K562 (cell line): ENCODE results near the gene NRXN2. TPM values are rescaled to one million over a fixed set of nuclear protein-coding genes. Genes with fewer than 3 reads are reported as not detected.

ENCODE experiments used
- MTA2 ChIP-seq: fragments of 450-650 bp; IDR thresholded peaks from 2 replicates; pipeline ENCODE4 v1.6.1; 2016; ENCODE audit warnings: low read depth
- MTA3 ChIP-seq: fragments of 450-650 bp; formaldehyde crosslinking; IDR thresholded peaks from 2 replicates; pipeline ENCODE4 v1.6.1; 2017; ENCODE audit warnings: mild to moderate bottlenecking, borderline replicate concordance
- polyA plus RNA-seq, 8 experiments: library from polyadenylated mRNA; depleted of rRNA in 4 of 8; stranded (reverse) in 5 of 8; unstranded in 3 of 8; fragments of >200 nt; fragmentation: Nextera tagmentation in 2 of 8; fragmentation: Illumina TruSeq in 1 of 8; extraction: Ambion mirVana in 2 of 8; extraction: Trizol in 1 of 8; gene quantifications; 2 replicates each; pipeline versions ENCODE4 v1.2.1 to v1.2.3, GENCODE V29; 2011 to 2014; ENCODE audit warnings: inconsistent platforms in 1 of 8, missing spikeins in 1 of 8
- total RNA-seq, 7 experiments: library from RNA; depleted of rRNA in 6 of 7; stranded (reverse); fragments of >200 nt in 6 of 7; fragmentation: Illumina TruSeq in 2 of 7; extraction: Trizol in 2 of 7; gene quantifications; 2 replicates each; pipeline versions ENCODE4 v1.2.1 to v1.2.3, GENCODE V29; 2011 to 2021; ENCODE audit warnings: low replicate concordance in 1 of 7
- TF ChIP-seq, protein P1 (sequence below), 2 experiments: IDR thresholded peaks; 2 replicates each; pipeline ENCODE4 v1.6.1; 2011; ENCODE audit warnings: borderline replicate concordance in 1 of 2, control low read depth in 1 of 2, low read depth in 1 of 2, low read length in 1 of 2, mild to moderate bottlenecking in 1 of 2, mixed read lengths in 1 of 2, moderate library complexity in 1 of 2; ENCODE audit not compliant: insufficient read depth in 1 of 2, insufficient read length in 1 of 2, poor library complexity in 1 of 2, severe bottlenecking in 1 of 2; ENCODE audit errors: extremely low read depth in 1 of 2
- TF ChIP-seq, protein P2 (sequence below): fragments of 250-450 bp; sonication (Bioruptor Pico); IDR thresholded peaks from 2 replicates; pipeline ENCODE4 v1.8.0; 2022; ENCODE audit warnings: inconsistent platforms
- TF ChIP-seq, protein P3 (sequence below), 2 experiments: fragments of 450-650 bp; formaldehyde crosslinking in 1 of 2; IDR thresholded peaks; 2 replicates each; pipeline versions ENCODE4 v1.4.0 to v1.6.1; 2014 to 2020; ENCODE audit warnings: mild to moderate bottlenecking in 2 of 2, borderline replicate concordance in 1 of 2, low read depth in 1 of 2

Gene NRXN2
- total and polyA plus RNA-seq, 9 of the 15 experiments (the other 6 are each of a cell fraction or from before 2014, with no cell fraction given) = 0.07 to 0.47 (median 0.15) TPM; not detected in 4

DNA sequence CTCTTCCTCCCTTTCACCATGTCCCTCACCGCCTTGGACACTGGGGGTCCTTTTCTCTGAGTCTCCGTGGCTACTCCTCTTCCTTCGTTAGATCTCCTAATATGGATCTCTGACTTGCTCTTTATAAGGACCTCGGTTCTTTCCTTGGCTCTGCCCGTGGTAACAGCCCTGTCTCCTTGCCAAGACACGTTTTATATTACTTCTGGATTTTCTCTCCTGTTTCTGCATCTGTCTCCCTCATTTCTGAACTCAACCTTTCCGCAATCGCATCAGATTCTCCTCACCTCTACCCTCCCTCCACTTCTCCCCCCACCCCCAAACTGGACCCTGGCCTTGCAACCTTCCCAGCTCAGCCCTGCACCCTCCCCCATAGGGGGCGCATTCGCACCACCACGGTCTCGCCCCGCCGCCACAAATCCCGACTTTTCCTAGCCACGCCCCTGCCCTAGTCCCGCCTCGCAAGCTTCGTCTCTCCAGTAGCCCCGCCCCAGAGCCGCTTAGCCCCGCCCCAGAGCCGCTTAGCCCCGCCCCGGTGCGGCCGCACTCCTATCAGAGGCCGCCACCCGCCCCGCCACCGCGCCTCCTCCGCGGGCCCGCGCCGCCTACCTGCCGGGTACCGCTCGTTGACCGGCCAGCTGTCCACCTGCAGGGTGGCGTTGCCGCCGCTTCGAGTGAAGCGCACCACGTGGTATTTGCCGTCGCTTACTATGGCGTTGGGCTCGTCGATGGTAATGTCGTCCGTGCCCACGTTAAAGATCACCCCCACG is 93.0 kb downstream of the NRXN2 start (continued):
- TF ChIP-seq, protein P1, sequence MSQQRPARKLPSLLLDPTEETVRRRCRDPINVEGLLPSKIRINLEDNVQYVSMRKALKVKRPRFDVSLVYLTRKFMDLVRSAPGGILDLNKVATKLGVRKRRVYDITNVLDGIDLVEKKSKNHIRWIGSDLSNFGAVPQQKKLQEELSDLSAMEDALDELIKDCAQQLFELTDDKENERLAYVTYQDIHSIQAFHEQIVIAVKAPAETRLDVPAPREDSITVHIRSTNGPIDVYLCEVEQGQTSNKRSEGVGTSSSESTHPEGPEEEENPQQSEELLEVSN (IDR thresholded peaks at IDR 0.05; ENCODE audit: borderline replicate concordance in 1 of 2, extremely low read depth in 1 of 2, insufficient read depth in 1 of 2, insufficient read length in 1 of 2, low read depth in 1 of 2, low read length in 1 of 2, poor library complexity in 1 of 2, severe bottlenecking in 1 of 2) = peak; percentile 88 to 90
- TF ChIP-seq MTA3 (0 out of 2 replicates have a peak, but pooled peaks have one; percentile 50), MTA2 (0 out of 2 replicates have a peak, but pooled peaks have one; percentile 7)
- TF ChIP-seq, protein P2, sequence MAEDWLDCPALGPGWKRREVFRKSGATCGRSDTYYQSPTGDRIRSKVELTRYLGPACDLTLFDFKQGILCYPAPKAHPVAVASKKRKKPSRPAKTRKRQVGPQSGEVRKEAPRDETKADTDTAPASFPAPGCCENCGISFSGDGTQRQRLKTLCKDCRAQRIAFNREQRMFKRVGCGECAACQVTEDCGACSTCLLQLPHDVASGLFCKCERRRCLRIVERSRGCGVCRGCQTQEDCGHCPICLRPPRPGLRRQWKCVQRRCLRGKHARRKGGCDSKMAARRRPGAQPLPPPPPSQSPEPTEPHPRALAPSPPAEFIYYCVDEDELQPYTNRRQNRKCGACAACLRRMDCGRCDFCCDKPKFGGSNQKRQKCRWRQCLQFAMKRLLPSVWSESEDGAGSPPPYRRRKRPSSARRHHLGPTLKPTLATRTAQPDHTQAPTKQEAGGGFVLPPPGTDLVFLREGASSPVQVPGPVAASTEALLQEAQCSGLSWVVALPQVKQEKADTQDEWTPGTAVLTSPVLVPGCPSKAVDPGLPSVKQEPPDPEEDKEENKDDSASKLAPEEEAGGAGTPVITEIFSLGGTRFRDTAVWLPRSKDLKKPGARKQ (CRISPR knock-in tag) = no peak
- TF ChIP-seq, protein P3, sequence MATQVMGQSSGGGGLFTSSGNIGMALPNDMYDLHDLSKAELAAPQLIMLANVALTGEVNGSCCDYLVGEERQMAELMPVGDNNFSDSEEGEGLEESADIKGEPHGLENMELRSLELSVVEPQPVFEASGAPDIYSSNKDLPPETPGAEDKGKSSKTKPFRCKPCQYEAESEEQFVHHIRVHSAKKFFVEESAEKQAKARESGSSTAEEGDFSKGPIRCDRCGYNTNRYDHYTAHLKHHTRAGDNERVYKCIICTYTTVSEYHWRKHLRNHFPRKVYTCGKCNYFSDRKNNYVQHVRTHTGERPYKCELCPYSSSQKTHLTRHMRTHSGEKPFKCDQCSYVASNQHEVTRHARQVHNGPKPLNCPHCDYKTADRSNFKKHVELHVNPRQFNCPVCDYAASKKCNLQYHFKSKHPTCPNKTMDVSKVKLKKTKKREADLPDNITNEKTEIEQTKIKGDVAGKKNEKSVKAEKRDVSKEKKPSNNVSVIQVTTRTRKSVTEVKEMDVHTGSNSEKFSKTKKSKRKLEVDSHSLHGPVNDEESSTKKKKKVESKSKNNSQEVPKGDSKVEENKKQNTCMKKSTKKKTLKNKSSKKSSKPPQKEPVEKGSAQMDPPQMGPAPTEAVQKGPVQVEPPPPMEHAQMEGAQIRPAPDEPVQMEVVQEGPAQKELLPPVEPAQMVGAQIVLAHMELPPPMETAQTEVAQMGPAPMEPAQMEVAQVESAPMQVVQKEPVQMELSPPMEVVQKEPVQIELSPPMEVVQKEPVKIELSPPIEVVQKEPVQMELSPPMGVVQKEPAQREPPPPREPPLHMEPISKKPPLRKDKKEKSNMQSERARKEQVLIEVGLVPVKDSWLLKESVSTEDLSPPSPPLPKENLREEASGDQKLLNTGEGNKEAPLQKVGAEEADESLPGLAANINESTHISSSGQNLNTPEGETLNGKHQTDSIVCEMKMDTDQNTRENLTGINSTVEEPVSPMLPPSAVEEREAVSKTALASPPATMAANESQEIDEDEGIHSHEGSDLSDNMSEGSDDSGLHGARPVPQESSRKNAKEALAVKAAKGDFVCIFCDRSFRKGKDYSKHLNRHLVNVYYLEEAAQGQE (IDR thresholded peaks at IDR 0.05; ENCODE audit: borderline replicate concordance) = peak; percentile 6; the same call in 1 of the 2 replicates
- TF ChIP-seq, protein P3 (CRISPR knock-in tag; IDR thresholded peaks at IDR 0.05; ENCODE audit: low read depth) = no peak
